HUES6 (cell line): ENCODE data around the gene DPRX.
A peak's percentile ranks its signal among the peaks of the same experiment; 100 is the strongest.
"Not testable (repeated sequence)": the region's sequence is repeated elsewhere in the genome, so short reads cannot be mapped to it uniquely, and the experiment has no call there.

Experiments used
- H3K27ac ChIP-seq: 2 replicates; pipeline ENCODE4 v1.7.0; 2013; ENCODE audit warnings: low read depth, mild to moderate bottlenecking, low read length, inconsistent platforms
- H3K27me3 ChIP-seq: 2 replicates; pipeline ENCODE4 v1.6.1; 2013; ENCODE audit warnings: low read length; ENCODE audit not compliant: control insufficient read depth, insufficient read depth
- H3K36me3 ChIP-seq: 2 replicates; pipeline ENCODE4 v1.6.1; 2013; ENCODE audit warnings: low read length; ENCODE audit not compliant: control insufficient read depth, insufficient read depth
- H3K4me1 ChIP-seq: 2 replicates; pipeline ENCODE4 v1.6.1; 2013; ENCODE audit warnings: low read length; ENCODE audit not compliant: control insufficient read depth, insufficient read depth
- H3K4me3 ChIP-seq: 2 replicates; pipeline ENCODE4 v1.5.1; 2013; ENCODE audit warnings: low read depth, low read length
- H3K9ac ChIP-seq: one replicate; pipeline ENCODE4 v1.6.1; 2013; ENCODE audit warnings: mild to moderate bottlenecking, low read length
- H3K9me3 ChIP-seq: 2 replicates; pipeline ENCODE4 v1.6.1; 2013; ENCODE audit warnings: low read depth, low read length; ENCODE audit not compliant: control insufficient read depth, insufficient read depth

The DPRX gene

GRCh38 chr19:53664760-53665159, 33.0 kb downstream of the DPRX start:
- Histone ChIP-seq H3K4me3 (no peak overlapping the region; the same call in 1 of the 2 replicates), H3K36me3 (no peaks in the 10 kb centered on the region), H3K4me1 (peaks cover 41% of the 10 kb centered on the region), H3K9me3 (no peaks in the 10 kb centered on the region), H3K9ac (peak overlapping the region; percentile 80), H3K27me3 (no peaks in the 10 kb centered on the region), H3K27ac (peak overlapping the region; percentile 76; the same call in 1 of the 2 replicates)

GRCh38 chr19:53666331-53666730, 34.5 kb downstream of the DPRX start:
- H3K36me3 ChIP-seq, H3K27ac ChIP-seq, H3K9me3 ChIP-seq, H3K9ac ChIP-seq, H3K27me3 ChIP-seq, H3K4me3 ChIP-seq: not testable (repeated sequence)
- peaks cover 37% of the 10 kb centered on the region for H3K4me1 ChIP-seq

GRCh38 chr19:53668804-53669203, 37.0 kb downstream of the DPRX start:
- not testable (repeated sequence) for H3K9ac ChIP-seq, H3K9me3 ChIP-seq, H3K4me3 ChIP-seq, H3K27me3 ChIP-seq
- Histone ChIP-seq H3K4me1 (peaks cover 34% of the 10 kb centered on the region), H3K27ac (peak overlapping the region; percentile 80; the same call in 1 of the 2 replicates), H3K36me3 (peaks cover 16% of the 10 kb centered on the region; the same call in 1 of the 2 replicates)

GRCh38 chr19:53670345-53670744, 38.5 kb downstream of the DPRX start:
- Histone ChIP-seq H3K4me3 (no peak overlapping the region), H3K4me1 (peaks cover 29% of the 10 kb centered on the region), H3K9ac (peak overlapping the region; percentile 56), H3K27me3 (no peaks in the 10 kb centered on the region), H3K36me3 (peaks cover 22% of the 10 kb centered on the region; the same call in 1 of the 2 replicates), H3K27ac (no peak overlapping the region; the same call in 1 of the 2 replicates), H3K9me3 (no peaks in the 10 kb centered on the region)

GRCh38 chr19:53671663-53672062, 39.9 kb downstream of the DPRX start:
- peaks cover 24% of the 10 kb centered on the region for H3K4me1 ChIP-seq
- H3K36me3 ChIP-seq: peaks cover 31% of the 10 kb centered on the region; the same call in 1 of the 2 replicates
- H3K27me3 ChIP-seq: no peaks in the 10 kb centered on the region
- no peak overlapping the region for H3K4me3 ChIP-seq
- H3K9ac ChIP-seq: no peak overlapping the region
- H3K27ac ChIP-seq: no peak overlapping the region
- H3K9me3 ChIP-seq: no peaks in the 10 kb centered on the region
